ENCODE results near the gene MALRD1. TPM values are rescaled to one million over a fixed set of nuclear protein-coding genes. Genes with fewer than 3 reads are reported as not detected.

Gene MALRD1
- total RNA-seq, 1 experiment from 2014 or later = 8.2 TPM

GRCh38 chr10:19014034-19014433 is 34.6 kb upstream of the MALRD1 start:
- no peaks in the 10 kb centered on the region for H3K27me3 Mint-ChIP-seq (ENCODE audit: insufficient read depth, unreplicated experiment)
- no peak for TF ChIP-seq CTCF (IDR thresholded peaks at IDR 0.05; ENCODE audit: insufficient read depth in 1 of 2, low read depth in 1 of 2, low read length in 1 of 2, severe bottlenecking in 1 of 2, unreplicated experiment in 1 of 2)
- intact Hi-C loops (cut with micrococcal nuclease; ENCODE audit: unreplicated experiment) = no loop called here
- BruUV-seq (replicated peaks) = no TSS peak
- H3K36me3 ChIP-seq (ENCODE audit: control insufficient read depth, insufficient read depth, low read length) = no peaks in the 10 kb centered on the region
- H3K4me1 ChIP-seq = peaks cover 4% of the 10 kb centered on the region
- no peak overlapping the region for H3K4me3 Mint-ChIP-seq (ENCODE audit: unreplicated experiment)
- no peak overlapping the region for H3K27ac Mint-ChIP-seq (ENCODE audit: unreplicated experiment)
- H3K9me3 Mint-ChIP-seq (ENCODE audit: unreplicated experiment) = peaks cover 52% of the 10 kb centered on the region
- POLR2A ChIA-PET = no interaction called here
- no peak for DNase-seq
- H3K27me3 ChIP-seq (replicated peaks; ENCODE audit: control insufficient read depth, insufficient read depth, low read length) = no peaks in the 10 kb centered on the region
- no peak overlapping the region for H3K4me3 ChIP-seq (ENCODE audit: low read depth, low read length)
- H3K9me3 ChIP-seq = 0 out of 2 replicates have a peak, but pooled peaks cover 5% of the 10 kb centered on the region
- CTCF ChIA-PET = no interaction called here
- no peaks in the 10 kb centered on the region for H3K4me1 Mint-ChIP-seq (ENCODE audit: low read depth, unreplicated experiment)
- H3K36me3 Mint-ChIP-seq (ENCODE audit: insufficient read depth, unreplicated experiment) = no peaks in the 10 kb centered on the region

GRCh38 chr10:19014498-19014897 is 34.1 kb upstream of the MALRD1 start:
- Mint-ChIP-seq H3K36me3 (ENCODE audit: insufficient read depth, unreplicated experiment) (no peaks in the 10 kb centered on the region), H3K4me3 (ENCODE audit: unreplicated experiment) (no peak overlapping the region), H3K9me3 (ENCODE audit: unreplicated experiment) (peaks cover 55% of the 10 kb centered on the region), H3K27me3 (ENCODE audit: insufficient read depth, unreplicated experiment) (no peaks in the 10 kb centered on the region), H3K4me1 (ENCODE audit: low read depth, unreplicated experiment) (no peaks in the 10 kb centered on the region), H3K27ac (ENCODE audit: unreplicated experiment) (no peak overlapping the region)
- no peak for TF ChIP-seq CTCF (IDR thresholded peaks at IDR 0.05; ENCODE audit: insufficient read depth in 1 of 2, low read depth in 1 of 2, low read length in 1 of 2, severe bottlenecking in 1 of 2, unreplicated experiment in 1 of 2)
- peaks cover 5% of the 10 kb centered on the region; the same call in 1 of the 2 replicates for H3K9me3 ChIP-seq
- H3K36me3 ChIP-seq (ENCODE audit: control insufficient read depth, insufficient read depth, low read length) = no peaks in the 10 kb centered on the region
- no TSS peak for BruUV-seq (replicated peaks)
- intact Hi-C loops (cut with micrococcal nuclease; ENCODE audit: unreplicated experiment) = no loop called here
- H3K4me3 ChIP-seq (ENCODE audit: low read depth, low read length) = no peak overlapping the region
- DNase-seq = no peak
- peaks cover 4% of the 10 kb centered on the region for H3K4me1 ChIP-seq
- no peaks in the 10 kb centered on the region for H3K27me3 ChIP-seq (replicated peaks; ENCODE audit: control insufficient read depth, insufficient read depth, low read length)
- ChIA-PET CTCF (no interaction called here), POLR2A (no interaction called here)

- no peaks in the 10 kb centered on the region for H3K27me3 Mint-ChIP-seq (ENCODE audit: insufficient read depth, unreplicated experiment)
- peaks cover 67% of the 10 kb centered on the region for H3K9me3 Mint-ChIP-seq (ENCODE audit: unreplicated experiment)
- CTCF ChIA-PET = no interaction called here
- POLR2A ChIA-PET = no interaction called here
- intact Hi-C loops (cut with micrococcal nuclease; ENCODE audit: unreplicated experiment) = no loop called here
- no peak overlapping the region for H3K4me3 Mint-ChIP-seq (ENCODE audit: unreplicated experiment)
- H3K27ac Mint-ChIP-seq (ENCODE audit: unreplicated experiment) = no peak overlapping the region
- BruUV-seq (replicated peaks) = no TSS peak
- no peak overlapping the region for H3K4me3 ChIP-seq (ENCODE audit: low read depth, low read length)
- DNase-seq = no peak
- H3K27me3 ChIP-seq (replicated peaks; ENCODE audit: control insufficient read depth, insufficient read depth, low read length) = no peaks in the 10 kb centered on the region
- no peak for TF ChIP-seq CTCF (IDR thresholded peaks at IDR 0.05; ENCODE audit: insufficient read depth in 1 of 2, low read depth in 1 of 2, low read length in 1 of 2, severe bottlenecking in 1 of 2, unreplicated experiment in 1 of 2)
- H3K4me1 Mint-ChIP-seq (ENCODE audit: low read depth, unreplicated experiment) = peaks cover 9% of the 10 kb centered on the region
- H3K4me1 ChIP-seq = peaks cover 22% of the 10 kb centered on the region
- H3K36me3 Mint-ChIP-seq (ENCODE audit: insufficient read depth, unreplicated experiment) = peaks cover 9% of the 10 kb centered on the region
- H3K9me3 ChIP-seq = peaks cover 13% of the 10 kb centered on the region; the same call in 1 of the 2 replicates
- no peaks in the 10 kb centered on the region for H3K36me3 ChIP-seq (ENCODE audit: control insufficient read depth, insufficient read depth, low read length)
These were observed 31.3 kb upstream of the MALRD1 start for GRCh38 chr10:19017116-19017890.
